ENCODE measurements around the gene CHST9. TPM values are rescaled to one million over a fixed set of nuclear protein-coding genes. Genes with fewer than 3 reads are reported as not detected.

Gene CHST9
- total and polyA plus RNA-seq, 2 of the 13 experiments (the other 11 are each of a cell fraction or from before 2014, with no cell fraction given), result 3.2 to 9.6 TPM

- DNase-seq (ENCODE audit: low spot score) (no peak), ATAC-seq (no peak), FAIRE-seq (no peak)
- Histone ChIP-seq H3K4me1 (ENCODE audit: insufficient read depth, low read length) (no peaks in the 10 kb centered on the region), H3K79me2 (ENCODE audit: insufficient read depth, low read length) (no peaks in the 10 kb centered on the region), H3K9me3 (ENCODE audit: low read length) (no peaks in the 10 kb centered on the region), H2AFZ (ENCODE audit: low read length) (no peak overlapping the region), H3K27ac (ENCODE audit: extremely low read length, insufficient read depth, low read length) (no peak overlapping the region), H3K9ac (ENCODE audit: insufficient read depth, low read depth, low read length) (no peak overlapping the region), H4K20me1 (ENCODE audit: insufficient read depth, low read length) (no peaks in the 10 kb centered on the region), H3K4me3 (replicated peaks in 1 of 3; ENCODE audit: insufficient read depth in 1 of 3, low read depth in 2 of 3, low read length in 3 of 3) (no peak overlapping the region), H3K36me3 (replicated peaks in 1 of 2; ENCODE audit: control insufficient read depth in 1 of 2, insufficient read depth in 2 of 2, low read length in 2 of 2) (no peaks in the 10 kb centered on the region), H3K4me2 (ENCODE audit: low read depth, low read length) (no peak overlapping the region), H3K27me3 (ENCODE audit: control insufficient read depth in 1 of 2, insufficient read depth in 2 of 2, low read length in 2 of 2) (no peaks in the 10 kb centered on the region)
- intact Hi-C loops (cut with micrococcal nuclease; ENCODE audit: unreplicated experiment) (no loop called here), in situ Hi-C loops (cut with HindIII; ENCODE audit: extremely low pct_ligation_motif_present, low pct_unique_long_range_greater_than_20kb) (no loop called here)
- WGBS (ENCODE audit: low lambda C conversion rate), result 84% methylated on average over 4 of the region's 4 CpGs
- BruUV-seq (replicated peaks), result no TSS peak
- ChIA-PET CTCF (ENCODE audit: low intra/inter-chr PET ratio, low total read pairs) (no interaction called here), POLR2A (no interaction called here)
- TF ChIP-seq HNRNPK (IDR thresholded peaks at IDR 0.05; ENCODE audit: low read depth, low read length, poor library complexity, severe bottlenecking), result no peak
- no peak for TF ChIP-seq TFAP4 (IDR thresholded peaks at IDR 0.05; ENCODE audit: borderline replicate concordance, low read depth)
- no peak for TF ChIP-seq ZNF513 (CRISPR knock-in tag; conservative IDR thresholded peaks at IDR 0.05)
- TF ChIP-seq DMAP1 (CRISPR knock-in tag; IDR thresholded peaks at IDR 0.05), result no peak
- TF ChIP-seq ETV5 (CRISPR knock-in tag; IDR thresholded peaks at IDR 0.05; ENCODE audit: borderline replicate concordance), result no peak
- no peak for TF ChIP-seq GTF2F1 (IDR thresholded peaks at IDR 0.05; ENCODE audit: low read length)
- no peak for TF ChIP-seq THAP8 (CRISPR knock-in tag; IDR thresholded peaks at IDR 0.05; ENCODE audit: borderline replicate concordance)
- no peak for TF ChIP-seq CEBPG (CRISPR knock-in tag; IDR thresholded peaks at IDR 0.05)
- TF ChIP-seq IRF2 (CRISPR knock-in tag; IDR thresholded peaks at IDR 0.05), result no peak
- no peak for TF ChIP-seq ZNF619 (CRISPR knock-in tag; IDR thresholded peaks at IDR 0.05)
- no peak for TF ChIP-seq ZNF230 (CRISPR knock-in tag; IDR thresholded peaks at IDR 0.05)
- no peak for TF ChIP-seq NR1H2 (CRISPR knock-in tag; IDR thresholded peaks at IDR 0.05; ENCODE audit: borderline replicate concordance, low read depth)
- TF ChIP-seq KLF15 (CRISPR knock-in tag; IDR thresholded peaks at IDR 0.05; ENCODE audit: borderline replicate concordance), result no peak
- no peak for TF ChIP-seq PAWR (CRISPR knock-in tag; IDR thresholded peaks at IDR 0.05; ENCODE audit: borderline replicate concordance)
- no peak for TF ChIP-seq SNRNP70 (IDR thresholded peaks at IDR 0.05; ENCODE audit: low read depth, low read length)
- no peak for TF ChIP-seq KLF13 (CRISPR knock-in tag; IDR thresholded peaks at IDR 0.05)
- no peak for TF ChIP-seq ZGPAT (CRISPR knock-in tag; IDR thresholded peaks at IDR 0.05)
- TF ChIP-seq KMT2B (CRISPR knock-in tag; IDR thresholded peaks at IDR 0.05), result no peak
- TF ChIP-seq E2F1 (CRISPR knock-in tag; IDR thresholded peaks at IDR 0.05), result no peak
- no peak for TF ChIP-seq PRMT3 (CRISPR knock-in tag; IDR thresholded peaks at IDR 0.05; ENCODE audit: borderline replicate concordance, low read depth)
These were observed 224.2 kb downstream of the CHST9 start for GRCh38 chr18:26960911-26961310.
